PFSK-1 (cell line): ENCODE results near the gene NFE2L3.

Experiments used
- FOXP2 ChIP-seq: optimal IDR thresholded peaks from 2 replicates; pipeline ENCODE3; 2011; ENCODE audit warnings: borderline replicate concordance, control low read depth, inconsistent platforms; ENCODE audit not compliant: insufficient read depth; ENCODE audit errors: extremely low read length, extremely low read depth
- POLR2AphosphoS5 ChIP-seq: IDR thresholded peaks from 2 replicates; pipeline ENCODE4 v1.6.1; 2012; ENCODE audit warnings: low read depth, mild to moderate bottlenecking, control low read depth, low read length, moderate library complexity
- REST ChIP-seq, 2 experiments: IDR thresholded peaks; 2 replicates each; pipeline versions ENCODE4 v1.6.1 to v1.8.0; 2011 to 2012; ENCODE audit warnings: low read depth in 2 of 2, low read length in 2 of 2, control low read depth in 1 of 2, inconsistent platforms in 1 of 2, mild to moderate bottlenecking in 1 of 2, moderate library complexity in 1 of 2; ENCODE audit not compliant: insufficient read depth in 1 of 2
- SIN3A ChIP-seq: IDR thresholded peaks from 2 replicates; pipeline ENCODE4 v1.6.1; 2012; ENCODE audit warnings: mild to moderate bottlenecking, low read length, moderate library complexity, borderline replicate concordance; ENCODE audit not compliant: insufficient read depth
- TAF1 ChIP-seq: IDR thresholded peaks from 2 replicates; pipeline ENCODE4 v1.6.1; 2012; ENCODE audit warnings: low read length, control low read depth, borderline replicate concordance; ENCODE audit not compliant: insufficient read depth

The NFE2L3 gene

GRCh38 chr7:26167303-26167934 lies 15.4 kb downstream of the NFE2L3 start:
- no peak for TF ChIP-seq FOXP2
- TF ChIP-seq REST (IDR thresholded peaks at IDR 0.05; ENCODE audit: insufficient read depth in 1 of 2, low read depth in 2 of 2, low read length in 2 of 2), result no peak
- no peak for TF ChIP-seq TAF1
- no peak for TF ChIP-seq SIN3A
- TF ChIP-seq POLR2AphosphoS5, result no peak

GRCh38 chr7:26168458-26169023 lies 16.5 kb downstream of the NFE2L3 start:
- TF ChIP-seq REST (IDR thresholded peaks at IDR 0.05; ENCODE audit: insufficient read depth in 1 of 2, low read depth in 2 of 2, low read length in 2 of 2) (no peak), TAF1 (no peak), FOXP2 (no peak), SIN3A (no peak), POLR2AphosphoS5 (no peak)

GRCh38 chr7:26169271-26169670 lies 17.3 kb downstream of the NFE2L3 start:
- TF ChIP-seq REST (IDR thresholded peaks at IDR 0.05; ENCODE audit: insufficient read depth in 1 of 2, low read depth in 2 of 2, low read length in 2 of 2), result no peak
- TF ChIP-seq FOXP2, result no peak
- TF ChIP-seq POLR2AphosphoS5, result no peak
- no peak for TF ChIP-seq TAF1
- no peak for TF ChIP-seq SIN3A

- no peak for TF ChIP-seq POLR2AphosphoS5
- TF ChIP-seq TAF1, result no peak
- TF ChIP-seq SIN3A, result no peak
- TF ChIP-seq FOXP2, result no peak
- TF ChIP-seq REST (IDR thresholded peaks at IDR 0.05; ENCODE audit: insufficient read depth in 1 of 2, low read depth in 2 of 2, low read length in 2 of 2), result no peak
Observed at GRCh38 chr7:26170663-26171062, 18.7 kb downstream of the NFE2L3 start.

GRCh38 chr7:26171601-26172000 lies 19.6 kb downstream of the NFE2L3 start:
- TF ChIP-seq TAF1, result no peak
- no peak for TF ChIP-seq SIN3A
- no peak for TF ChIP-seq REST (IDR thresholded peaks at IDR 0.05; ENCODE audit: insufficient read depth in 1 of 2, low read depth in 2 of 2, low read length in 2 of 2)
- TF ChIP-seq POLR2AphosphoS5, result no peak
- TF ChIP-seq FOXP2, result no peak
